ENCODE measurements around the gene RUNX2.

GRCh38 chr6:45479834-45480751 is 152.0 kb downstream of the RUNX2 start:
- TF ChIP-seq CTCF (conservative IDR thresholded peaks at IDR 0.05; ENCODE audit: low read depth, low read length), result no peak
- TF ChIP-seq EZH2phosphoT487 (IDR thresholded peaks at IDR 0.05; ENCODE audit: borderline replicate concordance, low read length), result no peak
- no peak for TF ChIP-seq EZH2 (IDR thresholded peaks at IDR 0.05; ENCODE audit: low read length, unreplicated experiment)

All from PC-3 (cell line).